GM18861 (cell line): ENCODE results near the gene TMEM38B.
"Not testable (repeated sequence)": the region's sequence is repeated elsewhere in the genome, so short reads cannot be mapped to it uniquely, and the experiment has no call there.

Experiments
- ATAC-seq: cut with Tn5 transposase; IDR thresholded peaks from one replicate; pipeline ENCODE4 v1.9.1; 2021; ENCODE audit not compliant: unreplicated experiment

The TMEM38B gene

DNA sequence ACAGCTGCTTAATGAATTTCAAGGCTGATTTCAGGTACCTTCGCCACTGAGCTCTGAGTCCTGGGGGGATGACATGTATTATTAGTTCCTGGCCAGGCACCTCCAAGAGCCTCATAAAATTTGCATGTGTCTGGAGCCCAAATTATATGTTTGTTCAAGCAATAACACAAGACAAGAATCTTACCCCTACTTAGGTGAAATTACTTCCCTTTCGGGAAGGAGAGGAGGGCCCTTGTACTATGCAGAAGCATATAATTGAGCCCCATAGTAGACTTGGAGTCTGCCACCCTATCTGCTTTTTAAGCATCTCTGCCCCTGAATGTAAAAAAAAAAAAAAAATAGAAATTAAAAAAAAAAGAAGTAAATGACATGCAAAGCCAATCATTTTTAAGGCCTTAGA lies 13.0 kb upstream of the TMEM38B start:
- ATAC-seq = no peak

DNA sequence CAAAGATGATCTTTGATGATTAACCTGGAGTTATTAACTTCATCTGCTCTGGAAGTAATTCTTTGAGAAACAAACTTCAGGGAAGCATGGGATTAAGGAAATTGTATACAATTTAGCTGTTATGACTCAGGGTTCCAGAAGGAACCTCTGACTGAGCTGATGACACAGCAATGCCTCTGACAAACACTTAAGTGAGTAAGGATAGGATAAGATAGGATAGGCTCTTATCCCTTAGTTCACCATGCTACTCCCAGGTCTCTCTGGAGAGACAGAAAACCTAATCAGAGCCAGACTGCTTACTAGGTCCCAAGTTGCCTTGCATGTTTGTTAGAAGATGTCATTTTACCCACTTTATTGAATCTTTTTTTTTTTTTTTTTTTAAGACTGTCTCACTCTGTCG lies 12.6 kb upstream of the TMEM38B start:
- no peak for ATAC-seq

DNA sequence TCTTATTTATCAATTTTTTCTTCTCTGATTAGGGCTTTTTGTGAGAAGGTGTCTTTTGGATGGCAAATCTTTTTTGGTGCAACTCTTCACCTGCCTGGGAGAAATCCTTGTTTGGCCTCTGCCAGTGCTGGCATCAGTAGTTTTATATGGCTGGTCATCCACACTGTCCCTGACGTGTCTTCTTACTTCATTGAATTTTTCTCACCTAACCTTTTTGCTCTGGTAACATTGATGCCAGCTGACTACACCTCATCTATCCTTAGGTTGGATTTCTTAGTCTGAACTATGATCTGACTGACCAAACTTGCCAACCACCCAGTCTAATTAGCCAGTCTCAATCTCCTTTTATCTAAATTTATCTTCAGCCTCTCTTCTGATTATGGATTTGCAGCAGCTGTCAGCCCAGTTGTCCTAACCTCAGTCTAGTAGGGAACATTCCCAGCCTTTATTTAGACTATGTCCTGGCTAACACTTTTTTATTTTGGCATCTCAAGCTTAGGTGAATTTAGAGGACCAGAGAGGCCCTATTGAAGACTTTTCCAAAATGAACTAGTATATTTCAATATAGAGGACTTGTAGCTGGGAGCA lies 10.6 kb upstream of the TMEM38B start:
- ATAC-seq = no peak

GRCh38 chr9:105686936-105687335 lies 7.4 kb upstream of the TMEM38B start:
- no peak for ATAC-seq

- ATAC-seq = no peak
Observed at GRCh38 chr9:105690742-105691141, 3.6 kb upstream of the TMEM38B start.

DNA sequence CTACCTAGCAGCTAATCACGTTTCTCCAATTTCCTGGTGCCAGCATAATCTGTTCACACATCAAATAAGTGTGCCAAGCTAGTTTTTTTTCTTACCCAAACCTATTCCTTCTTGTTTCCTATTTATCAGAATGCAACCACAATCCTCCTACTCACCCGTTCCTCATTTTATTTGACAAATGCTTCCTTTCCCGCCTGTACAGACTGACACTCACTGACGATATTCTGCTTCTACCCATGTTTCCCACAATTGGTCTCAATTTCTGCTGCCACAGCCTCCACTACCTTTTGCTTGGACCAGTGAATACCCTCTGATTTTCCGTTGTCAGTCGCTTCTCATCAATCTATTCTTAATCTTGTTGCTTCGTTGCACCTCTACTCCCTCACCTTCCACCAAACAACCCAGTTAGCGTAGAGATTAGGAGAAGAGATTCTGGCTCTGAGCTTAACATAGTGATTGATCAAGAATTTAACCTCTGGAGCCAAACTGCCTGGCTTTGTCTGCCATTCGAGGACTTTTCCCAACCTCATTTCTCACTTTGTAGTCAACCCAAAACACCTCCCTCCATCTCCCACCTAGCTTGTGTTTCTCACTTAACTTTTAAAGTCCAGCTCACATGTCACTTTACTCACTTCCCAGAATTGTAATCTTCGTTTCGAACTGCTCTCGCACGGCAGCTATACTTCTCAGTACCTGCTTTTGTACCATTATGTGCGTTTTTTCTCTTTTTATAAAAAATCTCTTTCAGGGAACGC lies 729 bp upstream of the TMEM38B start:
- peak; percentile 21 for ATAC-seq

DNA sequence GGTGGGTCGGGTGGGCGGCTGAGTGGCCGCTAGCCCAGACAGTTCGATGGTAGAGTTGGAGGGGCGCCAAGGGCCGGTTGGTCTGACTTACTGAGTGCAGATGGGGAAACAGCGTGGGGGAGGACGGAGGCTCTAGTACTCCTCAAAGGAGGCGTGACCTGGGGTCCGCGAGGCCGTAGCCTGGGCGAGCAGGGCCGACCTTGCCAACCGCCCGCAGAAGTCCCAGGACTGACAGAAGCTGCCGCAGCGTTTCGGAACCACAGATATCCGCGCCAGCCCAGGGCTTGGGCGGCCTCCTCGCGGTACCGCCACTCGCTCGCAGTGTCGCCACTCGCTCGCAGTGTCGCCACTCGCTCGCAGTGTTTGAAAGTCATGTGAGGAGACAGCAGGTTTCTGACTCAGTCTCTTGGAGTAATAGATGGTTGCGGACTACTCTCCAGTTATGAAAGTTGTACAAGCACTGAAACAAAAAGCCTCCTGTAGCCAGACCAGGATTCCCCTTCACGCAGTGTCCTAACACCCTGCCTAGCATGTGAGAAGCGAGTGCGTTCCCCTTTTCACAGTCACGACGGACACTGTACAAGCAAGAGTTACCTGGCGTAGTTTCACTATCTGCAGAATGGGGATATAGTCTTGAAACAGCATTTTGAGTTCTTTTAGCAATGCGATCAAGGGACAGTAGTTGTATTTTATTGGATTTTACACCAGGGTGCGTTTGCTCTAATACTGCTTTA lies 674 bp downstream of the TMEM38B start:
- peak; percentile 41 for ATAC-seq

GRCh38 chr9:105696219-105696793 lies 2.0 kb downstream of the TMEM38B start:
- ATAC-seq = no peak

DNA sequence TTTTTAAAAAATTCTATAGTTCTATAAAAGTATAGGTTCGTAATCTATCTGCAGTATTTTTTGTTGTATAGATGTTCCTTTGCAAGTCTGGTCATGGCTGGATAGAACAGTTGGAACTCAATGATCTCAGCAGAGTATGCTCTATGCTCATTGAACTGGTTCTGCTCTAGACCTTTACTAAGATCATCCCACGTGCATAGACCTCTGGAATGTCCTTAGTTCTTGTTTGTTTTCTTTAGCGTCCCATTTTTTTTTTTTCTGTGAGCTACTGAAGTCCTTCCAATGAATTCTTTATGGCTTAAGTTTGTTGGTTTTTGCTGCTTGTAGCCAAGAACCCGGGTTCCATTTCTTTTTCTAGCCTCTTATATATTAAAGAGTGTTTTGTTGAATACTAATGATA lies 3.5 kb downstream of the TMEM38B start:
- no peak for ATAC-seq

DNA sequence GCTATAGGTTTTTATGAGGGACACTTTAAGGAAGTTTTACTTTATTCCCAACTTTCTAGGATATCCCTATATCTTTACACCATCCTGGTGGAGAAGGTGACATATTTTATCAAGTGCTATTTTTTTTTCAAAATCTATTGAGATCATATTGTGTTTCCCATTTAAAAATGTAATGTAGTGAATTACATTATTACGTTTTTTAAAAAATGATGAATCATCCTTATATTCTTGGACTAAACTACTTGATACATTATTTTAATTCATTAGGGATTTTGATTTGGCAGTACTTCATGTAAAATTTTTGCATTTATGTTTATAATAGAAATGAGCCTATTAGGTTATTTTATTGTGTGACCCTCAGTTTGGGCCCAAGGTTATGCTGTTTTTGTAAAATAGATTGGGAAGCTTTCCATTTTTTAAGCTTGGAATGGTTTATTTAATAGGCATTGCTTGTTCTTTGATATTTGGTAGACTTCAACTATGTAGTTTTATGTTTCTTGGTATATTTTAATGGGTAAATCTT lies 4.1 kb downstream of the TMEM38B start:
- no peak for ATAC-seq

- no peak for ATAC-seq
Observed at GRCh38 chr9:105700668-105701067, 6.3 kb downstream of the TMEM38B start.

GRCh38 chr9:105701145-105701544 lies 6.8 kb downstream of the TMEM38B start:
- no peak for ATAC-seq

GRCh38 chr9:105702207-105702606 lies 7.9 kb downstream of the TMEM38B start:
- no peak for ATAC-seq

GRCh38 chr9:105703638-105704037 lies 9.3 kb downstream of the TMEM38B start:
- ATAC-seq = not testable (repeated sequence)

GRCh38 chr9:105706156-105706555 lies 11.8 kb downstream of the TMEM38B start:
- no peak for ATAC-seq

DNA sequence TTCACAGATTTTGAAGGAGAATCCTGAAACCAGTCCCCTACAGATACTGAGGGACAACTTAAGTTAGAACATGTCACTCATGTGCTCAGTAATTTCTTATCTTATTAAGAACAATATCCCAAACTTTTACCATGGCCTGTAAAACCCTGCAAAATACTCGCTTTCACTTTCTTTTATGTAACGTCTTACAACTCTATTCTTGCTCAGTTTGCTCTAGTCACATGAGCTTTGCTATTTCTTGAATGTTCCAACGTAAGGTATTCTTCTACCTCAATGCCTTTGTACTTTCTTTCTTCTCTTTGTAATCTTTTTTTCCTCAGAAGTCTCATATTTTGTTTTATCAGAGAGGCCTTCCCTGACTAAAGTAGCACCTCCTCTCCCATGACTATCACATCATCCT lies 14.1 kb downstream of the TMEM38B start:
- peak; percentile 50 for ATAC-seq

GRCh38 chr9:105710638-105711037 lies 16.3 kb downstream of the TMEM38B start:
- no peak for ATAC-seq

DNA sequence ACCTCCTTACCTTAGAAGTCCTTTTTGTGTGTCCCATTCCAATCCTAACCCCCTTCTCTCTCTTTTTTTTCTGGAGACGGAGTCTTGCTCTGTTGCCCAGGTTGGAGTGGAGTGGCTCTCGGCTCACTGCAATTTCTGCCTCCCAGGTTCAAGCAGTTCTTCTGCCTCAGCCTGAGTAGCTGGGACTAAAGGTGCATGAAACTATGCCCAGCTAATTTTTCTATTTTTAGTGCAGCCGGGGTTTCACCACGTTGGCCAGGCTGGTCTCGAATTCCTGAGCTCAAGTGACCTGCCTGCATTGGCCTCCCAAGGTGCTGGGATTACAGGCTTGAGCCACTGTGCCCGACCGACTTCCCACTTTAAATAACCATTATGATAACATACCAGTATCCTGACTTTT lies 17.5 kb downstream of the TMEM38B start:
- no peak for ATAC-seq

GRCh38 chr9:105712297-105712696 lies 18.0 kb downstream of the TMEM38B start:
- no peak for ATAC-seq

- no peak for ATAC-seq
Observed at GRCh38 chr9:105712773-105713172, 18.4 kb downstream of the TMEM38B start.

- no peak for ATAC-seq
Observed at GRCh38 chr9:105713260-105714019, 19.1 kb downstream of the TMEM38B start.
